OCI-M2 (cell line): ENCODE data around the gene NUP210L.
"Not testable (repeated sequence)": the region's sequence is repeated elsewhere in the genome, so short reads cannot be mapped to it uniquely, and the experiment has no call there.

Source experiments
- DNase-seq: peaks from one replicate; lab custom pipeline; 2025; ENCODE audit not compliant: unreplicated experiment; lab: John Stamatoyannopoulos, UW

Gene NUP210L

GRCh38 chr1:153995640-153996039 is 159.2 kb downstream of the NUP210L start:
- DNase-seq, result no peak

DNA sequence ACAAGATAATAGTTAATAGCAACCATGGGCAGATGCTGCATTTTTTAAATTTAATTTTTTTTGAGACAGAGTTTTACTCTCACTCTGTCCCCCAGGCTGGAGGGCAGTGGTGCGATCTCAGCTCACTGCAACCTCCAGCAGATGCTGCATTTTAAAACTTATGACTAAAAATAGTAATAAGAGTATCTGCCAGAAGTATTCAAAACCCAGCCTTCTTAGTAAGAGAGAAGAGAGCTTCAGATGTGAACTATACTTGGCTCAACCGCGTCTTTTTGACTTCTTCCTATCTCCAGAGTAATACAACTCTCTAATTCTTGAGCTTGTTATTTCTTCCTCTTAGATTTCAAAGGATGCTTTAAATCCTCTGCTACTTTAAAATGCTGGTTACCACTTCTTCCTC is 159.7 kb downstream of the NUP210L start:
- DNase-seq, result no peak

GRCh38 chr1:153991806-153992205 is 163.1 kb downstream of the NUP210L start:
- no peak for DNase-seq

- no peak for DNase-seq
Observed at GRCh38 chr1:153991151-153991630, 163.7 kb downstream of the NUP210L start.

DNA sequence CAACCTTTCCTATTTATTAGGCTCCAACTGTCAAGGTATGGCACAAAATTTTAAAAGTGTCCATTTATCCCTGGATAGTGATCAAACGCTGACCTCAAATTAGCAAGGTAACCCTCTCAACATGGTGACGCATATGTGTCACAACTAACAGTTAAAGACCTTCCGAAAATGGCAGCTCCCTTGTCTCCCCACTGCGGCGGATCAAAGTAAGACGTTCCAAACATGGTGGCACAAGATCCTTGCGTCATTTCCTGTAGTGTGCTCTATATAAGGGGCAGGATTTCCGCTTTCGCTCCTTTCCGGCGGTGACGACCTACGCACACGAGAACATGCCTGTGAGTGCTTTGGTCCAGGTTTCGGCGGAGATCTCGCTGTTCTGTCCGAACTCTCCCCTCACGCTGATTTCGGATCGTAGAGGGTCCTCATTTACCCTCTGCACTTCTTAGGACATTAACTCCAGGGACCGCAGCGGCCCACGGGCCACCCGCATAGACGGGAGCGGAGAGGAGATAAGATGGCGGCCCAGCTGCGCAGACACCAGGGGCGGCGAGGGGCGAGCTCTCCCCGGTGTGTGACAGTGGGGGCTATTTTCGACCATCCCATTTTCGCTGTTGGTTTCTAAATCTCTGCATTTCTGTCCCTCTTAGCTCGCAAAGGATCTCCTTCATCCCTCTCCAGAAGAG is 164.3 kb downstream of the NUP210L start, which contains the start of gene RPS27:
TSS of gene RPS27 (plus strand) at position 295 of the 683 bp plus-strand sequence. CDS start at position 330, 35 bp downstream.
- peak; percentile 67 for DNase-seq

DNA sequence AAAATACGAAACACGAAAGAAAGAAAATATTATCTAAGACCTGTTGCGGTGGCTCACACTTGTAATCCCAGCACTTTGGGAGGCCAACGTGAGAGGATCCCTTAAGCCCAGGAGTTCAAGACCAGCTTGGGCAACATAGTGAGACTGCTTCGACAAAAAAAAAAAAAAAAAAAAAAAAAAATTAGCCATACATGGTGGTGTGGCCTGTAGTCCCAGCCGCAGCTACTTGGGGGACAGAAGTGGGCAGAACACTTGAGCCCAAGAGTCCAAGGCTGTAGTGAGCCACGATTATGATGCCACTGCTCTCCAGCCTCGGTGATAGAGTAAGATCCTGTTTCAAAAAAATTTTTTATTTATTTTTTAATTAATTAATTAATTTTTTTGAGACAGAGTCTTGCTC is 167.3 kb downstream of the NUP210L start:
- no peak for DNase-seq

GRCh38 chr1:153985941-153986761 is 168.7 kb downstream of the NUP210L start, which contains the start of gene RAB13:
TSS of gene RAB13 (minus strand) at chr1:153986339. CDS start at chr1:153986236, 103 bp downstream.
- no peak for DNase-seq

- no peak for DNase-seq
Observed at GRCh38 chr1:153985341-153985912, 169.4 kb downstream of the NUP210L start.

- DNase-seq, result no peak
Observed at GRCh38 chr1:153984123-153984894, 170.6 kb downstream of the NUP210L start.

GRCh38 chr1:153981735-153982134 is 173.1 kb downstream of the NUP210L start:
- not testable (repeated sequence) for DNase-seq

DNA sequence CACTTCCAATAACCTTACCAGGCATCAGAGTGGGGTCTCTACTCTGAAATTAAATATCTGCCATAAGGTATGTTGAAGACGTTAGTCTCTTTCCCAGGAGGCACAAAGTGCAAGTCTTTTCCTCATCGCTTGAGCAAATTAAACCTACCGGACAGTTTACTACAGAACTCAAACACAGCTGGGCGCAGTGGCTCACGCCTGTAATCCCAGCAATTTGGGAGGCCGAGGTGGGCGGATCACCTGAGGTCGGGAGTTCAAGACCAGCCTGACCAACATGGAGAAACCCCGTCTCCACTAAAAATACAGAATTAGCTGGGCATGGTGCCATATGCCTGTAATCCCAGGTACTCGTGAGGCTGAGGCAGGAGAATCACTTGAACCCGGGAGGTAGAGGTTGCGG is 175.8 kb downstream of the NUP210L start:
- DNase-seq, result not testable (repeated sequence)

- DNase-seq, result no peak
Observed at GRCh38 chr1:153978274-153978909, 176.5 kb downstream of the NUP210L start.

DNA sequence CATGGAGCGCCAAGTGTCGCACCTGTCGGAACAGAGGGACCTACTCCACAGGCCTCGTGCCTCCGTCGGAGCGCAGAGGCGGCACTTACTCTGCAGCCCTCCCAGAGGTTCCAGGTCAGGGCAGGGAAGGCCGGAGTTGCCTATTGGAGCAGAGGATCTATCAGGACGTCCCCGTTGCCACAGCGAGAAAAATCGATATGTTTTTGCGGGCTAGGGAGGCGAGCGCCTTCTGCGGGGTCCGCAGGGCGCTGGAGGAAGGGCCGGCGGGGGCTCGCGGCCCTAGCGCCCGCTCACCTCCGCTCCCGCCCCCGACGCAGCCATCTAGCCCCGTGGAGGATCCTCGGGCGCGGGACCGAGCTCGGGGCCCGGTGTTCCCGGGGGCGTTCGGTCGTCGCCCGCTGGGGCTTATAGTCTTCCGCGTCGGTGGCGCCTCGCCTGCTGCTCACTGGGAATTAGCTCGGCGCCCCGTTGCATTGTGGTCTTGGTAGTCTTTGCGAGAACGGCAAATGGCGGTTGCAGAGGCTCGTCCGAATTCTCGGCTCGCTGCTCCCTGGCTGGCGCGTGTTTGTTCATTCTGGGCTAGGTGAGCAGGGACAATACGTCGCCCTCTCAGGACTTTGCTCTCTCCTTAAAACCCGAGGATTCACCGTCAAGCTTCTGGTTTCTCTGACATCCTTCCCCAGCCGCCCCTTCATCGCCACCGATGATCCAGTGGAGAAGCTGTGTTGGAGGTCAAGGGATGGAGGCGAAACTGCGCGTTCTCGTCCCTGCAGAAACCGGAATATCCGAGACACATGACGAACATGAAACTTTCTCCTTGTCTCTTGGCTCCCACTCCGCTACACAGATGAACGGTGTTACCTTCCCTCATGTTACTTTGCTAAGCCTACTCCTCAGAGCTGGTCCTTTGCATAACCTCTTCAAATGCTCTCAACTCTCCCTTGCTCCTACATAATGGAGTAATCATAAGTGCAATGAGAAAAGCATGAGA is 177.3 kb downstream of the NUP210L start, which contains the start of gene JTB:
TSS of gene JTB (minus strand) at position 425 of the 991 bp plus-strand sequence. CDS start at position 3, 422 bp downstream.
- DNase-seq, result no peak

- no peak for DNase-seq
Observed at GRCh38 chr1:153976819-153977249, 178.0 kb downstream of the NUP210L start.

DNA sequence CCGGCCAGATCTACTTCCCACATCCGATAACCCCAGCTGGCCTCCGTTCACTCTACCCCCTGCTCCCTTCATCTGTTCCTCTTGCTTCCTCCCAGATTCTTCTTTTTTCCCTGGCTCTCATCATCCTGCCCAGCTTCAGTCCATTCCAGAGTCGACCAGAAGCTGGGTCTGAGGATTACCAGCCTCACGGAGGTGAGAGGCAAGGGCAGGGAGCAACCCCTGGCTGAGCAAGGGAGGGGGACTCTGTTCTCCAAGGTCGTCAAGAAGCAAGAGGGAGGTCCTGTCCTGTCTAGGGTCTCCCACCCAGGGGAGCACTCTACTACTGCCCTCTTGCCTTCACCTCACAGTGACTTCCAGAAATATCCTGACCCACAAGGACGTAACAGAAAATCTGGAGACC is 181.3 kb downstream of the NUP210L start:
- no peak for DNase-seq

DNA sequence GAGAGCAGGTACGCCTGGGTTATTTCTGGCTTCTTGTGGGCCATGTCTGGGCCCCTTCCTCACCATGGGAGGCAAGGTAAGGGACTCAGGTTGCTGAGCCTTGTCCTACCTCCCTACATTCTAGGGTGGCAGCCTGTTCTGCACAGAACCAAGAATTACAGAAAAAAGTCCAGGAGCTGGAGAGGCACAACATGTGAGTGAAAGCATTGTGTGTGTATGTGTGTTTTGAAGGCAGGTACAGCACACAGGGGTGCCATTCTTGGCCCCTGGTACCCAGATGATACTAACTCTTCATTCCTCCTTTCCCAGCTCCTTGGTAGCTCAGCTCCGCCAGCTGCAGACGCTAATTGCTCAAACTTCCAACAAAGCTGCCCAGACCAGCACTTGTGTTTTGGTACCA is 181.8 kb downstream of the NUP210L start:
- DNase-seq, result no peak

DNA sequence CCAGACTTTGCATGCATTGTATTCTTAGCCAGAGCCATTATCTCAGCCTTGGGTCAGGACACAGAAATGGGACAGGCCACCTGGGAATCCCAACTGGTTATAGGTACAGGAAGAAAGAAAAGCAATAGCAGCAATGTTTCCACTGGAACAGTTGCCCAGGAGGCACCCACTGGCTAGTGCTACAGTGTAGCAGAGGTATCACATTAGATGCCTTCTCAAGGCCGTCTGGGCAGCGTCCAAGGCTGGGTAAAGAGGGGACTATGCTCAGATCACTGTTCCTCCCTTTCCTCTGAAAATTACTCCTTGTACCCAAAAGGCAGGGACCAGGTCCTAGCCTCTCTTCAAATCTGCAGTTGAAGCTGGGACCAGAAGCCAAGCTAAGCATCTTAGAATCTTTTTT is 184.5 kb downstream of the NUP210L start:
- DNase-seq, result no peak

DNA sequence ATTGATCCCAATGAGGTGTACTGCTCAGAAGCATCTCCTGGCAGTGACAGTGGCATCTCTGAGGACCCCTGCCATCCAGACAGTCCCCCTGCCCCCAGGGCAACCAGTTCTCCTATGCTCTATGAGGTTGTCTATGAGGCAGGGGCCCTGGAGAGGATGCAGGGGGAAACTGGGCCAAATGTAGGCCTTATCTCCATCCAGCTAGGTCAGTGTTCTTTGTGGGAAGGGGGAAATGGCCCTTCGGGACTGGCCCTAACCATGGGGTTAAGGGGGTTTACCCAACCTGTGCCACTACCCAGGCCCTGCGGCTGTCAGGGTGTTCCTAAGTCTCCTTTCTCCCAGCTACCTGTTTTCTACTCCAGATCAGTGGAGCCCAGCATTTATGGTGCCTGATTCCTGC is 185.9 kb downstream of the NUP210L start:
- DNase-seq, result no peak

DNA sequence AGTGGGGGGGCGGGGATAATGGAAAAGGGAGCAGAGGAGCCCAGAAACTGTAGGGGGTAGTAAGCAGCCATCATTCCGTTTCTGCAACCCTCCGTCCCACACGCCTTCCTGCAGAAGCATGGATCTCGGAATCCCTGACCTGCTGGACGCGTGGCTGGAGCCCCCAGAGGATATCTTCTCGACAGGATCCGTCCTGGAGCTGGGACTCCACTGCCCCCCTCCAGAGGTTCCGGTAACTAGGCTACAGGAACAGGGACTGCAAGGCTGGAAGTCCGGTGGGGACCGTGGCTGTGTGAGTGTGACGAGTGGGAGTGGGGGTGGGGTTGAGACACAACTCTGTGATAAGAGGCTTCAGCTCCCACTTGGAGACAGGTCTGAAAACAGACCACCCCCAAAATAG is 186.5 kb downstream of the NUP210L start:
- DNase-seq, result no peak
